Inferior parietal cortex (tissue), 1 donor: ENCODE results near the gene SMAD6.

ENCODE experiments used
- DNase-seq: peaks from one replicate; pipeline ENCODE4 v3.0.0-alpha.2; 2016; ENCODE audit errors: extremely low spot score

The SMAD6 gene

GRCh38 chr15:66775127-66776105, 73.4 kb downstream of the SMAD6 start:
- no peak for DNase-seq

- no peak for DNase-seq
Observed at GRCh38 chr15:66777054-66777453, 75.0 kb downstream of the SMAD6 start.

DNA sequence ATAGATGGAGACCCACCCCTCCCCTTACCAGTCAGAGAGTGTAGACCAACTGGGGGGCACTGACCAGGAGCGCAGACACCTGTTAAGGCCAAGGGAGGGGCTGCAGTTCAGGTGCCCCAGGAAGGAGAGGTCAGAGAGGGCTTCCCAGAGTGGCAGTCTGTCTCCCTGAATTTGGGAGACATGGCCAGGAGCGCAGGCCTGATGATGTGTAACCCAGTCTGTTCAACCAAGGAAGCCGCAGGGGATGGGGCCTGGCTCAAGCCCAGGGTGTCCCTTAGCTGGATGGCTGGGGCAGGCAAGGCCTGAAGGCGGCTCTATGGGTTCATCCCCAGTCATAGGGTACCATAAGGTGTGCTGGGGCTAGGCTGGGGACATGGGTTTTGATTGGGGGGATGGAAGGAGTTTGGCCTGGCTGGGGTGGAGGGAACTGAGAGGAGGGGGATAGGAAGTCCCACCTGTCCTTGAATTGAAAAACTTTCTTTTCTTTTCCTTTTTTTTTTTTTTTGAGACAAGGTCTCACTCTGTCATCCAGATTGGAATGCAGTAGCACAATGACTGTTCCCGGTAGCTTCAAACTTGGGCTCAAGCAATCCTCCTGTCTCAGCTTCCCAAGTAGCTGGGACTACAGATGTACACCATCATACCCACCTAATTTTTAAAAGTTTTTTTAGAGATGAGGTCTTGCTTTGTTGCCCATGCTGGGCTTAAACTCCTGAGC, 75.7 kb downstream of the SMAD6 start:
- DNase-seq = no peak

DNA sequence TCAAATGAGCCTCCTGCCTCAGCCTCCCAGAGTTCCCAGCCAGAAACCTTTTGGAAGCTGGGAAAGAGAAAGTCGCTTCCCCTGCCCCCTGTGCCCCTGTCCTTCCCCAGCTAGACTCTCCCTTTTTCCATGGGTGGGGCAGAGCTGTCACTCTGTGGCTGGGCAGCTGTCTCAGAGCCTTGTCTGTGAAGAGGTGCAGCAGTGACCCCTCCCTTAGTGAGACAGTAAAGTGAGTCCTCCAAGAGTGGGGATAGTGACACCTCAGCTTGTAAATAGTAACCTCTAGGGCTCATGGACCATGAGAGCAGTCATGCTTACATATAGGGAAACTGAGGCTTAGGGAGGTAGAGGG, 76.3 kb downstream of the SMAD6 start:
- no peak for DNase-seq

DNA sequence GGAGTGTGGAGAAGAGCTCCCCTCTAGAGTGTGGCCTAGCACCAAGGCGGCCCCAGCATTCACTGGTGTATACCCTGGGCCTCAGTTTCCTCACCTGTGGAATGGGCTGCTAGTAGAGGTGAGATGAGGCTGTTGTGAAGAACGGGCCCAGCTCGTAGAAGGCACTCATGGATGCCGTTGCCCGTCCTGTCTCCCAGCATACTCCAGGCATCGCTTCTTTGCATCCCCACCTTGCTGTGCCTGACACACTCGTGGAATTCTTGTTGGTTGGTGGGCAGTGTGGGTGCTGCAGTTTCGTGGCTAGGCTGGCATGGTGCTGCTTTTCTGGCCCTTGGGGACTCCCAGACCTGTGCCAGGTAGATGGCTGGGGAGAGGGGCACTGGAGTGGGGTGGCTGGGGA, 76.7 kb downstream of the SMAD6 start:
- DNase-seq = no peak

DNA sequence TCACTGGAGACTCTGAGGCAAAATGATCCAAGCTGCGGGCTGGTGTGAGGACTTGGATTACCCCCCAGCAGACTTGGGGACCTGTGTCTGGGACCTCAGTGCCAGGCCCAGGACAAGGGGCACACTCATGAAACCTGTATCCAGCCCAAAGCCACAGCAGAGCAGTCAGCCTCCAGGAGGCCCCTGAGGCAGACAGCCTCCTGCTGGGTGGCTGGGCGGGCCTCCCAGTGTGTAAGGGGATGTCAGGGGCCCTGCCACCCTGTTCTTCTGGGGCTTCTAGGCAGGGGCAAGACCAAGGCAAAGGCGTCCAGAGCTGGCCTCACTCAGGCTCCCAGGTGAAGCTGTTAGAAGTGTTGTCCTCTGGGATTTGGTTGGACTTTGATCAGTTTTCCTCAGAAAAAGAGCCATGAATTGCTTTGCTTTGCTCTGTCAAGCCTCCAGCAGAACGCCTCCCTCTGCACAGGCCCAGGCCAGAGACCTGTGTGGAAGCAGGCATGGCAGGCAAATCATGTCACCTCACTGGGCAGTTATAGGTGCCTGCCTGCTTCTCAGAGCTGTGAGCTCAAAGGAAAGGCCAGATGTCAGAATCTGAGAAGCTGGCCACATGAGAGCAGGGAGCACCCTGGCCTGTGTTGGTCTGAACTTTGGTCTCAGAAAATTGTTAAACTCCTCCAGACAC, 77.4 kb downstream of the SMAD6 start:
- DNase-seq = no peak

GRCh38 chr15:66780172-66780972, 78.3 kb downstream of the SMAD6 start:
- DNase-seq = no peak

DNA sequence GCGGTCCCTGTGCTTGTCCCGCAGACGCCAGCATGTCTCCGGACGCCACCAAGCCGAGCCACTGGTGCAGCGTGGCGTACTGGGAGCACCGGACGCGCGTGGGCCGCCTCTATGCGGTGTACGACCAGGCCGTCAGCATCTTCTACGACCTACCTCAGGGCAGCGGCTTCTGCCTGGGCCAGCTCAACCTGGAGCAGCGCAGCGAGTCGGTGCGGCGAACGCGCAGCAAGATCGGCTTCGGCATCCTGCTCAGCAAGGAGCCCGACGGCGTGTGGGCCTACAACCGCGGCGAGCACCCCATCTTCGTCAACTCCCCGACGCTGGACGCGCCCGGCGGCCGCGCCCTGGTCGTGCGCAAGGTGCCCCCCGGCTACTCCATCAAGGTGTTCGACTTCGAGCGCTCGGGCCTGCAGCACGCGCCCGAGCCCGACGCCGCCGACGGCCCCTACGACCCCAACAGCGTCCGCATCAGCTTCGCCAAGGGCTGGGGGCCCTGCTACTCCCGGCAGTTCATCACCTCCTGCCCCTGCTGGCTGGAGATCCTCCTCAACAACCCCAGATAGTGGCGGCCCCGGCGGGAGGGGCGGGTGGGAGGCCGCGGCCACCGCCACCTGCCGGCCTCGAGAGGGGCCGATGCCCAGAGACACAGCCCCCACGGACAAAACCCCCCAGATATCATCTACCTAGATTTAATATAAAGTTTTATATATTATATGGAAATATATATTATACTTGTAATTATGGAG, 79.1 kb downstream of the SMAD6 start:
- DNase-seq = no peak

DNA sequence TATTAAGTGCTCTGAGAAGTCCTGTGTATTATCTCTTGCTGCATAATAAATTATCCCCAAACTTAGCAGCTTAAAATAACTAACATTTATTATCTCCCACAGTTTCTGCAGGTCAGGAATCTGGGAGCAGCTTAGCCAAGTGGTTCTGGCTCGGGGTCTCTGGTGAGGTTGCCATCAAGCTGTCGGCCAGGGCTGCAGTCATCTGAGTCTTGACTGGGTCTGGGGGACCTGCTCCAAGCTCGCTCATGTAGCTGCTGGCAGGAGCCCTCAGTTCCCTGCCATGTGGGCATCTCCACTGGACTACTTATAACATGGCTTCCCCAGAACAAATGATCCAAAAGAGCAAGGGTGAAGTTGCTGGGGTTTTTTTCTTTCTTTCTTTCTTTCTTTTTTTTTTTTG, 80.7 kb downstream of the SMAD6 start:
- DNase-seq = no peak

GRCh38 chr15:66783314-66783713, 81.3 kb downstream of the SMAD6 start:
- DNase-seq = no peak

DNA sequence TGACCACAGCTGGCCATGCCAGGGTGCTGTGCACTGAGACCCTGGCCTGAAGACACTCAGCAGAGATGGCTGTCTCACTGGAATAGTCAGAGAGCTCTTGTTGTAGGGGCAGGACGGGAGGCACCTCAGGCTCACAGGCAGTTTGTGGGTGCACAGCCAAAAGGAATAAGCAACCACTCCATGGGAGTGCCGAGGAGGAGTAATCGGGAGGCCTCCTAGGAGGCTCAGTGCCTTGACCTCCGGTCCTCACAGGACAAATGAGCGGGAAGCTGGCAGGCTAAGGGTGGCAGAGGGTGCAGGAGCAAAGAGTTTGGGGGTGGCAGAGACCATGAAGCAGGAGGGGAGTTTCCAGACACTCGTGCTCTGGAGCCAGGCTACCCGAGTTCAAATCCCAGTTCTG, 81.7 kb downstream of the SMAD6 start:
- no peak for DNase-seq

GRCh38 chr15:66784174-66784573, 82.1 kb downstream of the SMAD6 start:
- no peak for DNase-seq

- no peak for DNase-seq
Observed at GRCh38 chr15:66785637-66786036, 83.6 kb downstream of the SMAD6 start.

- no peak for DNase-seq
Observed at GRCh38 chr15:66786222-66786621, 84.2 kb downstream of the SMAD6 start.

DNA sequence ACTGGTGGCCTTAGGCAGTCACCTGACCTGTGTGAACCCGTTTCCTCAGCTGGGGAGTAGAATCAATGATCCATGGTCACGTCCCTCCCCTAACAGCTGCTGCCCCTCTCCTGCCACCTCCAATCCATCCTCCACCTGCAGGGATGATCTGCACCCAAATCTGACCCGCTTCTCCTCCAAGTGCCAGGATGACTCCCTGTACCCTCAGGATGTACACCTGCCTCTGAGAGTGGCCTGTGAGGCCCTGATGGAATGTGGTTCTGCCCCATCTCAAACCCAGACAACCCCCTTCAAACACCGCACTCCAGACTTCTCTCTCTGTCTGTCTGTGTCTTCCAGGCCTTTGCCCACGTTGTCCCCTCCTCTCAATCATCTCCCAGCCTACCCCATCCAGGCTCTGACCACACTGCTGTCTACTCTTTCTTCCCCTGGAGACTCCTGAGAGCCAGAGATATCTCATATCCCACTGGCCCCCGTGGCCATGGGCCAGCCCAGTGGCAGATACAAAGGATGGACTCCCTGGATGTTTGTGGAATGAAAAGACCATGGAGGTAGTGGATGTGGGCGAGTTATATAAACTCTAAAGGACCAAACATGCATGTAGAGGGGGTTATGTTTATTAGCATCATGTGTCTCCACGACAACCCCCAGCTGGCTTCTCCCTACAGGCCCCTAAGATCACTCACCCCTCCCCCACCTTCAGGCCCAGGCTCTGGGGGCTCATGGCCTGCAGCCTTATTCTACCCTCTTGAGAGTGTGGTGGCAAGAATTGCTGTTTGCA, 84.9 kb downstream of the SMAD6 start:
- DNase-seq = no peak

DNA sequence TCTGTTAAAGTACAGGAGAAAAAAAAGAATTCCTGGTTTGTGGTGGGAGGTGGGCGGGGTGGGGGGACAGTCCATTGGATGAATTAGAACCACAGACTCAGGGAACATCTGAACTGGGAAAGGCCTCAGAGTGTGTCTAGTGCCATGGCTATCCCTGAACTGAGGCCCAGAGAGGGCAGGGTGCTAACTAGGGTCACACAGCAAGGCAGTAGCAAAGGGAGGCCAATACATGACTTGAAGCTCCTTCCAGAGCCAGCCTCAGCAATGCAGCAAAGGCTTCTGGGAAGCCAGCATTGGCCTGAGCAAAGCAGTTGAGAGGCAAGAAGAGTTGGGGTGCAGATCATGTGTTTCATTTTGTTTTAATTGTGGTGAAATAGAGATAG, 85.4 kb downstream of the SMAD6 start:
- no peak for DNase-seq

DNA sequence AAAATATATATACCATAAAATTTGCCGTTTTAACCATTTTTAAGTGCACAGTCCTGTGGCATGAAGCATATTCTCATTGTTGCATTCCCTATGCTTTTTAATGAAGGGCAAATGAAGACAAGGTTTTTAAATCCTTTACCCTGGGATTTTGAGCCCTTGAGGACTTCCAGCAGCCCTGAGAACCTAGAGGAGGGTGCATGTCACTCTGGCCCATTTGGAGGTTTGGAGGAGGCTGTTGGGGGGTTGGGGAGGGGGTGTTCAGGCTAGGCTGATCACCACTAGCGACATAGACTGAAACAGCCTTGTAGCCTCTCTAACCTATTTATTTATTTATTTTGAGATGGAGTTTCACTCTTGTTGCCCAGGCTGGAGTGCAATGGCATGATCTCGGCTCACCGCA, 86.0 kb downstream of the SMAD6 start:
- DNase-seq = no peak

- DNase-seq = no peak
Observed at GRCh38 chr15:66789029-66790025, 87.3 kb downstream of the SMAD6 start.

DNA sequence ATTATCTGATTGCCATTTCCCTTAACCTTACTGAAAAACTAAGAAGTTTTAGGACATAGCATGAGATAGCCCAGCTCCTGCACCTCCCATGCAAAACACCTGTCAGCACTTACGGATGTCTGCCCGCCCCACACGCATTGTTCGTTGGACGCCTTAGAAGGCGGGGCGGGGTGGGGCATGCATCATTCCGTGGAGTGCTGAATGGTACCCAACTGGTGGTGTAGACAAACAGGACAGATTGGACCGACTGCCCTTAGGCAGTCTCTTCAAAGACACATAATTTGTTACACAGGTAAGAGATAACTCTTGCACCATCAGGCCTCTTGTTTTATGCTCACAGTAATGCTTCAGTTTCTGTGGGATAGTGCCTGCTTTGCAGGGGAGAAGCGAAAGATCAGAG, 93.8 kb downstream of the SMAD6 start:
- no peak for DNase-seq
